Astrocyte (in vitro differentiated cells and primary cell): ENCODE measurements around the gene RPS21.

Experiments
- EZH2 ChIP-seq: IDR thresholded peaks from 2 replicates; pipeline ENCODE4 v1.6.1; 2012; ENCODE audit warnings: mild to moderate bottlenecking, low read length, inconsistent platforms; ENCODE audit not compliant: insufficient read depth
- TF ChIP-seq, protein P1 (sequence below): IDR thresholded peaks from 2 replicates; pipeline ENCODE4 v1.5.1; 2011; ENCODE audit warnings: low read depth, mild to moderate bottlenecking, inconsistent platforms, low read length, moderate library complexity; ENCODE audit not compliant: insufficient read depth

DNA sequence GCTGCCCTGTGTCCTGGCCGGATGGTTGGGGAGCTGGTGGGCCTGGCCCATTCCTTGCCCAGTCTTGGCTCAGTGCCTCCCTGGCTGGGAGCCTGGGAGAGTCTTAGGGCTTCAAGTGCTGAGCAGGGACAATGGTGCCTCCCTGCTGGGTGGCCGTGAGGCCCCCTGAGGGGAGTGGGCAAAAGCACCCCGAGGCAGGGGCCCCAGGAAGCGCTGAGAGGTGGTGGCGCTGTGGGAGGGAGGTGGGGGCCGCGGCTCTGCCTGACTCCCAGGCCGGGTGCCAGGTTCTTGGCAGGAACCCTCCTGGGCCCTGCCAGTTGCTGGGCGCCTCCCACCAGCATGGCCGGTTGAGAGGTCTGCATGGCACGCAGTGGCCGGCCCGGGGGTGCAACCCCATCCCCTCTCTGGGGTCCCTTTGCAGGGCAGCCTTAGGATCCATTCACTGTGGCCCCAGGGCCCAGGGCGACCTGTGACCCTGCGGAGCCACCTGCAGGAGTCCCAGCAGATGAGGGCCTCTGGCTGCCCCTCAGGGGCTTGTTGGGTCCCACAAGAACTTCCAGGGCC lies 9.2 kb upstream of the RPS21 start:
- TF ChIP-seq, protein P1, sequence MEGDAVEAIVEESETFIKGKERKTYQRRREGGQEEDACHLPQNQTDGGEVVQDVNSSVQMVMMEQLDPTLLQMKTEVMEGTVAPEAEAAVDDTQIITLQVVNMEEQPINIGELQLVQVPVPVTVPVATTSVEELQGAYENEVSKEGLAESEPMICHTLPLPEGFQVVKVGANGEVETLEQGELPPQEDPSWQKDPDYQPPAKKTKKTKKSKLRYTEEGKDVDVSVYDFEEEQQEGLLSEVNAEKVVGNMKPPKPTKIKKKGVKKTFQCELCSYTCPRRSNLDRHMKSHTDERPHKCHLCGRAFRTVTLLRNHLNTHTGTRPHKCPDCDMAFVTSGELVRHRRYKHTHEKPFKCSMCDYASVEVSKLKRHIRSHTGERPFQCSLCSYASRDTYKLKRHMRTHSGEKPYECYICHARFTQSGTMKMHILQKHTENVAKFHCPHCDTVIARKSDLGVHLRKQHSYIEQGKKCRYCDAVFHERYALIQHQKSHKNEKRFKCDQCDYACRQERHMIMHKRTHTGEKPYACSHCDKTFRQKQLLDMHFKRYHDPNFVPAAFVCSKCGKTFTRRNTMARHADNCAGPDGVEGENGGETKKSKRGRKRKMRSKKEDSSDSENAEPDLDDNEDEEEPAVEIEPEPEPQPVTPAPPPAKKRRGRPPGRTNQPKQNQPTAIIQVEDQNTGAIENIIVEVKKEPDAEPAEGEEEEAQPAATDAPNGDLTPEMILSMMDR = no peak
- TF ChIP-seq EZH2 = no peak
